Erythroblast (primary cell): Measurements from ENCODE around the gene EPOP.

Source experiments
- GATA1 ChIP-seq: IDR thresholded peaks from 2 replicates; pipeline ENCODE4 v1.6.1; 2011; ENCODE audit warnings: low read depth, mild to moderate bottlenecking, control low read depth, low read length, moderate library complexity
- POLR2A ChIP-seq: IDR thresholded peaks from 2 replicates; pipeline ENCODE4 v1.6.1; 2011; ENCODE audit warnings: mild to moderate bottlenecking, low read length

GRCh38 chr17:38693700-38694329 is 19.1 kb upstream of the EPOP start:
- TF ChIP-seq POLR2A: no peak
- TF ChIP-seq GATA1: no peak
